ENCODE measurements around the gene SMIM5.

Gene SMIM5

GRCh38 chr17:75603123-75603522, 30.1 kb upstream of the SMIM5 start:
- DNase-seq (ENCODE audit: low read depth), result no peak

GRCh38 chr17:75604034-75604695, 29.1 kb upstream of the SMIM5 start:
- DNase-seq (ENCODE audit: low read depth), result no peak

DNA sequence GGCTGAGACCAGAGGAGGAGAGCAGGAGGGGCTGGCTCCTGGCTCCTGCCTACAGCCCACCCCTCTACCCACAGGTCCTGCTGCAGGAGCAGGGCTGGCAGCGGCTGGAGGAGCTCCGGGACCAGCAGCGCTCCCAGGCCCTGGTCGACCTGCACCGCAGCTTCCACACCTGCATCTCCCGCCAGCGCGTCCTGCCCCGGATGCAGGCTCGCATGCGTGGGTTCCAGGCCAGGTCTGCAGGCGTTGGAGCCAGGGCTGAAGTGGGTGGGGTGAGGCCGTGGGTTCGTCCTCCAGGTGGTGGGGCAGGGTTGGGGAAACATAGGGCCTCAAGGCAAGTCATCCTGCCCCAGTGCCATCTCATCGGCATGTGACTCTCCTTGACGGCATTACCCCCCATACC, 27.4 kb upstream of the SMIM5 start:
- no peak for DNase-seq (ENCODE audit: low read depth)

DNA sequence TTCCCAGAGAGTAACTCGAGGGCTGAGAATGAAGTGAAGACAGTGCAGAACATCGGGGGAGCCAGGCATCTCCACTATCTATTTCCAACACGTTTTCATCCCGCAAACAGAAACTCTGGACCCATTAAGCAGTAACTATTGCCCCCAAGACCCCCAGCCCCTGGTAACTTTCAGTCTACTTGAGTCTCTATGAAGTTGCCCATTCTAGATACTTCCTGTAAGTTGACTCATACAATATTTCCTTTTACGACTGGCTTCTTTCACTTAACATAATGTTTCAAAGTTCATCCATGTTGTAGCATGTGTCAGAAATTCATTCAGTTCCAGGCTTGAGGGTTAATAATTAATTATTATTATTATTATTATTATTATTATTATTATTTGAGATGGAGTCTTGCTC, 26.1 kb upstream of the SMIM5 start:
- no peak for DNase-seq (ENCODE audit: low read depth)

GRCh38 chr17:75610103-75610984, 22.9 kb upstream of the SMIM5 start:
- DNase-seq (ENCODE audit: low read depth), result no peak

- DNase-seq (ENCODE audit: low read depth), result no peak
Measured at GRCh38 chr17:75611851-75612429, 21.3 kb upstream of the SMIM5 start.

DNA sequence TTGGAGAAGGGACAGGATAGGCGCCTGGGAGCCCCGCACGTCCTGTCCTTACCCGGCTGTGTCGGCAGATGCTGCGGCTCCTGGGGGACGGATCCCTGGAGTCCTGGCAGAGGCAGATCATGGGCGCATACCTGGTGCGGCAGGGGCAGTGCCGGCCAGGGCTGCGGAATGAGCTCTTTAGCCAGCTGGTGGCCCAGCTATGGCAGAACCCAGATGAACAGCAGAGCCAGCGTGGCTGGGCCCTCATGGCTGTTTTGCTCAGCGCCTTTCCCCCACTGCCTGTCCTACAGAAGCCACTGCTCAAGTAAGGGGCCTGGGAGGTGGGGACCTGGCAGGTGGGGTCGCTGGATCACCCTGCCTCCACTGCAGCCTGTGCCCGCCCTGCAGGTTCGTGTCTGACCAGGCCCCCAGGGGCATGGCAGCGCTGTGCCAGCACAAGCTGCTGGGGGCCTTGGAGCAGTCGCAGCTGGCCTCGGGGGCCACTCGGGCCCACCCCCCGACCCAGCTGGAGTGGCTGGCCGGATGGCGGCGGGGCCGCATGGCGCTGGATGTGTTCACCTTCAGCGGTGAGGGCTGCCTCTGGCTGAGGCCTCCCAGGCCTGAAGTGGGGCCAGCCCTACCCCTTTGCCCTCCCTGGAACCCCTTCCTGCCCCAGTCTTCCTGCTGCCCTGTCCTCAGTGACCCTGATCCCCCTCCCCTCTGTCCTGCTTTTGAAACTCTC, 20.2 kb upstream of the SMIM5 start:
- no peak for DNase-seq (ENCODE audit: low read depth)

- no peak for DNase-seq (ENCODE audit: low read depth)
Measured at GRCh38 chr17:75614006-75614405, 19.2 kb upstream of the SMIM5 start.

- no peak for DNase-seq (ENCODE audit: low read depth)
Measured at GRCh38 chr17:75614556-75615270, 18.5 kb upstream of the SMIM5 start.

DNA sequence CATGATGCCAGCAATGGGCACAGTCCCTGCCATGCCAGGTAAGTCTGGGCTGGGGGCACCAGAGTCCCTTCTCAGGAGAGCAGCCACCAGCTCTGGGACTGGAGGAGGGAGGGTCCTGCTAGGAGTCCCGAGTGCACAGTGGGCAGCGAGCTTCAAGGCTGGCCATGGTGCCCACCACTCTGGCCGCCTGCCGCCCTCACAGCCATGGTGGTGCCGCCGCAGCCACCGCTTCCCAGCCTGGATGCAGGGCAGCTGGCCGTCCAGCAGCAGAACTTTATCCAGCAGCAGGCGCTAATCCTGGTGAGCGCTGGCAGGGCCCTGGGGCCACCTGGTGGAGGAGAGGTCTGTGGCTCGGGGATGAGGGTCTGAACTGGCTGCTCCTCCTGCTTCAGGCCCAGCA, 17.9 kb upstream of the SMIM5 start:
- DNase-seq (ENCODE audit: low read depth), result no peak

DNA sequence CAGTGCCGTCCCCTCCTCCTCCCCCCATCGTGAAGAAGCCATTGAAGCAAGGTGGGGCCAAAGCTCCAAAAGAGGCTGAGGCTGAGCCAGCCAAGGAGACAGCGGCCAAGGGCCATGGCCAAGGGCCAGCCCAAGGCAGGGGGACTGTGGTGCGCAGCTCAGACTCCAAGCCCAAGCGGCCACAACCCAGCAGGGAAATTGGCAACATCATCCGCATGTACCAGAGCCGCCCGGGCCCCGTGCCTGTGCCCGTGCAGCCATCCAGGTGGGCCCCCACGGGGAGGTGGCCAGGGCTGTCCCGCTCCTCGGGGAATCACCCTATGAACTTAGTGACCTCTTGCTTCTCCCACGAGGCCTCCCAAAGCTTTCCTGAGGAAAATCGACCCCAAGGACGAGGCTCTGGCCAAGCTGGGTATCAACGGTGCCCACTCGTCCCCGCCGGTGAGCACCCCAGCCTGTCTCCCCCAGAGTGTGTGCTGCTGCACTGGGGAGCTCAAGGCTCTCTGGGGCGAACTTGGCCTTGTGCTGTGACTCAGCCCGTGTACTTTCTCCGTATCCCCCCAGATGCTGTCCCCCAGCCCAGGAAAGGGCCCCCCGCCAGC, 16.6 kb upstream of the SMIM5 start:
- no peak for DNase-seq (ENCODE audit: low read depth)

GRCh38 chr17:75617218-75617617, 16.0 kb upstream of the SMIM5 start:
- DNase-seq (ENCODE audit: low read depth), result no peak

GRCh38 chr17:75617675-75618074, 15.6 kb upstream of the SMIM5 start:
- DNase-seq (ENCODE audit: low read depth), result no peak

DNA sequence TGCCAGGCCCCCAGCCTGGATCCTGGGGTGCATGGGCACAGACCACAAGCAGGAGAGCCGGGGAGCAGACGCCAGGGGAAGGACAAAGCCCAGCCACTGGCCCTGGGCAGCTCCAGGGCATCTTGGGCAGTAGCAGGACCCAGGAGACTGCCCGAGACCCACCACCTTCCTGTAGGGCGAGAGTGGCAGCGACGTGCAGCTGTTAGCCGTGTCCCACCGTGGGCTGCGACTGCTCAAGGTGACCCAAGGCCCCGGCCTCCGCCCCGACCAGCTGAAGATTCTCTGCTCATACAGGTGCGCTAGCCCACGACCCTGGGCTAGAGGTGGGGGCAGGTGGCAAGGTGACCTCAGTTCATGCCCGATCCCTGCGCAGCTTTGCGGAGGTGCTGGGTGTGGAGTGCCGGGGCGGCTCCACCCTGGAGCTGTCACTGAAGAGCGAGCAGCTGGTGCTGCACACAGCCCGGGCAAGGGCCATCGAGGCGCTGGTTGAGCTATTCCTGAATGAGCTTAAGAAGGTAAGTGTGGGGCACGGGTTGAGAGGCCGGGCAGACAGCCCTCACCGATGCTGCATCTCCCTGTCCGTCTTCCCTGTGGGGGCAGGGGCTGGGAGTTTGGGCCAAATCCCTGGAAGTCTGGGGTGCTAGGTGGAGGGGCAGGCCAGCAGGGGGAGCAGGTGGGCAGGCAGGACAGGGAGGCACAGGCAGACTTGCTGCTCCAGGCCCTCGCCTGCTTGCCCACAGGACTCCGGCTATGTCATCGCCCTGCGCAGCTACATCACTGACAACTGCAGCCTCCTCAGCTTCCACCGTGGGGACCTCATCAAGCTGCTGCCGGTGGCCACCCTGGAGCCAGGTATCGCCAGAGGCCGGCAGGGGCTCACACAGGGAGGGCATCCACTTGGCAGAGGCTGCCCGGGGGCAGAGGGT, 13.5 kb upstream of the SMIM5 start:
- peak; percentile 38 for DNase-seq (ENCODE audit: low read depth)

DNA sequence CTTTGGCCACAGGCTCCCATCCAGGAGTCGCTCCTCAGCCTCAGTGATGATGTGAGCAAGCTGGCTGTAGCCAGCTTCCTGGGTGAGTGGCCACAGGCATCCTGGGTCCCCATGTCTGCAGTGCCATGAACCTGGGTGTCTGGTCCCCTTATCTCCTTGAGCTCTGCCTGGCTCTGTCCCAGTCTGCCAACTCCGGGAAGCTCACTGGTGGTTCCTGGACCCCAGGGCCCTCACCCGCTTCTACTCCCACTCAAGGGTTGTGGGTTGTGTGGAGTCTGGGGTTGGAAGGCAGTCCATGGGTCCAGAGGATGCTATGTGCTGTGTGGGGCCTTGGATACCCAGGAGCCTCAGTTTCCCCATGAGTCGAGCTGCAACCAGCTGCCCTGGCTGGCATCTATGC, 11.7 kb upstream of the SMIM5 start:
- no peak for DNase-seq (ENCODE audit: low read depth)

DNA sequence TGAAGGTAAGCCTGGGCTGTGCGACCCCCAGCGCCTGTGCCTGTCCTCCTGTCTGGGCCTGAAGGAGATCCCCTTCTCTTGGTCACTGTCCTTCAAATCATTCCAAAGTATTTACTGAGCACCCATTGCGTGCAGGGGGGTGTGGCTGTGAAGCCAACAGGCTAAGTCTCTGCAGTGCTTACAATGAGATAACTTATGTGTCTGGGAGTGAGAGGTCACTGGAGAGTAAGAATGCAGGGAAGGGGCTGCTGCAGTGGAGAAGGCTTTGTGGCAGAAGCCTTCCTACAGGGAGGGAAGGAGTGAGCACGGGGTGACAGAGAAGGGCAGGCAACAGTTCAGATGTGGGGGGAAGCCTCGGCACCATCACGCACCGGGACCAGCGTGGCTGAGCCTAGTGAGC, 11.2 kb upstream of the SMIM5 start:
- DNase-seq (ENCODE audit: low read depth), result no peak

GRCh38 chr17:75622771-75623273, 10.4 kb upstream of the SMIM5 start:
- no peak for DNase-seq (ENCODE audit: low read depth)

DNA sequence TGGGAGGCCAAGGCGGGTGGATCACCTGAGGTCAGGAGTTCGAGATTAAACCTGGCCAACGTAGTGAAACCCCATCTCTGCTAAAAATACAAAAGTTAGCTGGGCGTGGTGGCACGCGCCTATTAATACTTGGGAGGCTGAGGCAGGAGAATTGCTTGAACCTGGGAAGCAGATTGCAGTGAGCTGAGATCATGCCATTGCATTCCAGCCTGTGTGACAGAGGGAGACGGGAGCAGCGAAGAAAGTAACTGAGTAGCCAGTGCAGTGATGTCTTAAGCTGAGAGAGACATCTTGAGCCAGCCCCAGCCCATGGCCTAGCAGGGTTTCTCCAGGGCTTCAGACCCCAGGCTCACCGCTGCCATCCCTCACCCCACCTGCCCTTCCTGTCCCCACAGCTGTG, 9.8 kb upstream of the SMIM5 start:
- no peak for DNase-seq (ENCODE audit: low read depth)

GRCh38 chr17:75624021-75624420, 9.2 kb upstream of the SMIM5 start:
- DNase-seq (ENCODE audit: low read depth), result no peak

DNA sequence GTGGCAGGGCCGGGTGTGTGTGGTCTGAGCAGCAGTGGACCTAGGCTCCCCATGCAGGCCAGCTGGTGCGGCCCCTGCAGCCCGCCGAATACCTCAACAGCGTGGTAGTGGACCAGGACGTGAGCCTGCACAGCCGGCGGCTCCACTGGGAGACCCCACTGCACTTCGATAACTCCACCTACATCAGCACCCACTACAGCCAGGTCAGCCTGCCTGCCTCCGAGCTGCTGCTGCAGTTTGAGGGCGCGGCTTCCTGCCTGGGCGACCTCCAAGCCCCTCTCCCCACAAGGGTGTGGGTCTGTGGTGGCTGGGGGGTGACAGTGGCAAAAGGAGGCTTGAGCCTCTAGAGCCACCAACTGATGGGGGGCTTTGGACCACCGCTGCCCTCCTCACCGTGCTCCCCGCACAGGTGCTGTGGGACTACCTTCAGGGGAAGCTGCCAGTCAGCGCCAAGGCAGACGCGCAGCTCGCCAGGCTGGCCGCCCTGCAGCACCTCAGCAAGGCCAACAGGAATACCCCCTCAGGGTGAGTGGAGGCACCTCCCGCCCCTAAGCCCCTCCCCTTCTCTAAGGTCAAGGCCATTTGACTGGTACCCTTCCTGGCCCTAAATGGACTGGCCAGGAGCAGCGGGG, 8.4 kb upstream of the SMIM5 start:
- no peak for DNase-seq (ENCODE audit: low read depth)
